ENCODE data around the gene RBM20.

The RBM20 gene

GRCh38 chr10:110650265-110650668 lies 6.1 kb downstream of the RBM20 start:
- no peak overlapping the region for H3K4me3 ChIP-seq (ENCODE audit: low read length)
- TF ChIP-seq CTCF (conservative IDR thresholded peaks at IDR 0.05; ENCODE audit: low read depth, low read length): no peak
- no peak for DNase-seq (ENCODE audit: low read depth)

- DNase-seq (ENCODE audit: low read depth): no peak
- TF ChIP-seq CTCF (conservative IDR thresholded peaks at IDR 0.05; ENCODE audit: low read depth, low read length): no peak
Observed at GRCh38 chr10:110651044-110651958, 7.2 kb downstream of the RBM20 start.

GRCh38 chr10:110652475-110653118 lies 8.5 kb downstream of the RBM20 start:
- H3K4me3 ChIP-seq (ENCODE audit: low read length): no peak overlapping the region
- DNase-seq (ENCODE audit: low read depth): no peak
- no peak for TF ChIP-seq CTCF (conservative IDR thresholded peaks at IDR 0.05; ENCODE audit: low read depth, low read length)

More at GRCh38 chr10:110651044-110651958, 7.2 kb downstream of the RBM20 start:
- H3K4me3 ChIP-seq (ENCODE audit: low read length): no peak overlapping the region

- TF ChIP-seq CTCF (conservative IDR thresholded peaks at IDR 0.05; ENCODE audit: low read depth, low read length): no peak
- no peak overlapping the region for H3K4me3 ChIP-seq (ENCODE audit: low read length)
- no peak for DNase-seq (ENCODE audit: low read depth)
Observed at GRCh38 chr10:110655320-110655719, 11.2 kb downstream of the RBM20 start.

GRCh38 chr10:110656612-110657011 lies 12.5 kb downstream of the RBM20 start:
- DNase-seq (ENCODE audit: low read depth): no peak
- H3K4me3 ChIP-seq (ENCODE audit: low read length): no peak overlapping the region
- no peak for TF ChIP-seq CTCF (conservative IDR thresholded peaks at IDR 0.05; ENCODE audit: low read depth, low read length)

GRCh38 chr10:110657973-110658691 lies 14.0 kb downstream of the RBM20 start:
- no peak for TF ChIP-seq CTCF (conservative IDR thresholded peaks at IDR 0.05; ENCODE audit: low read depth, low read length)
- no peak overlapping the region for H3K4me3 ChIP-seq (ENCODE audit: low read length)
- DNase-seq (ENCODE audit: low read depth): no peak

All from retinal pigment epithelial cell (primary cell).